Effector CD4-positive, alpha-beta T cell (primary cell): ENCODE results near the gene ADARB2.
"Not testable (repeated sequence)": the region's sequence is repeated elsewhere in the genome, so short reads cannot be mapped to it uniquely, and the experiment has no call there.

Source experiments
- DNase-seq: peaks from one replicate; pipeline ENCODE4 v3.0.0-alpha.2; 2020

The ADARB2 gene

DNA sequence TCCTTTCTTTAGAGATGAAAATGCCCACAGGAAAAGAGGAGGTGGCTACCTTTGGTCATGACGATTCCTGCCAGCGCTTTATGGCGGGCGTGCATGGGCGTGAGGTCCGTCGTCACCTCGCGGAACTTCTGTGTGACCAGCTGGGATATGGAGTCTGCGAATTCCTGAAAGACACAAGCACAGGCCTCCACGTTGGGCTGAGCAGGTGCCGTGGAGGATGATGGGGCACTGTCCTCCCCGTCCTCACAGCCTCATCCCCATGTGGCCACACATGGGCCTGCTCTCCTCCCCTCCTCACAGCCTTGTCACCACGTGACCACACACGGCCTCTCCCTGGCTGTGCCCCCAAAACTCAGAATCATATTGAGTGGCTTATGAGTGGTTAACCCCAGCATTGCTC, 466.4 kb downstream of the ADARB2 start:
- DNase-seq, result no peak

DNA sequence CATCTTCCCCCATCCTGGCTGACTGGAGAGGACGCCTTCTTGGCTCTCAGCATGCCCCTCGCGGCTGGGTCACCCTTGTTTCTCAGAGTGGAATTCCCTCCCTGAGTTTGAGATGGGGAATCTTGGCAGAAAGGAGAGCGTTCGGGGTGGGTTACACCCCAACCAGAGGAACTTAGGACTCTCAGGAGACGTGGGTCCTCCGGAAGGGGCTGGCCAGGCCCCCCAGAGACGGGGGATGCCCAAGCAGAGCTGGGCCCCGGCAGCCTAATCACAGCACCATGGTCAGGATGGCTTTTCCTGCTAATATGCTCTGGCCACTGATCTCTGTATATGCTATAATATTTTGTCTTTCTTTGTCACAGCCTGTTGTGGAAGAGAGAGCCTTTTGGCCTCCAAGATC, 466.8 kb downstream of the ADARB2 start:
- no peak for DNase-seq

DNA sequence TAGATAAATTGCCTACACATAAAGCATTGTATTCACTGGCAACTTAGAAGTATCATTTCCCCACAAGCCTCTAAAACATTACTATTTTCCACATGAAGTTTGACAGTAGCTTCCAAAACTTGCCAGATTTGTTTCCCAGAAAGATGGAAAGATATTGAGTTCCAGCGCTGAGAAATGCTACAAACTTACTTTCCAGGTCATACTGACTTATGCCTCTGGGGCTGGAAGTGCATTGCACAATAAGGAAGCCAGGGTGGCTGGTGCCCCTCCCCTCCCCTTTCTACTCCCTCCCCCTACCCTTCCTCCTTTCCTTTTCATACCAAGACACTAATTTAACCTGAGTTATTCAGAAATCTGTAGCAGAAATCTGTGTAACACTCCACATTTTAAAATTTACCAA, 468.5 kb downstream of the ADARB2 start:
- DNase-seq, result no peak

DNA sequence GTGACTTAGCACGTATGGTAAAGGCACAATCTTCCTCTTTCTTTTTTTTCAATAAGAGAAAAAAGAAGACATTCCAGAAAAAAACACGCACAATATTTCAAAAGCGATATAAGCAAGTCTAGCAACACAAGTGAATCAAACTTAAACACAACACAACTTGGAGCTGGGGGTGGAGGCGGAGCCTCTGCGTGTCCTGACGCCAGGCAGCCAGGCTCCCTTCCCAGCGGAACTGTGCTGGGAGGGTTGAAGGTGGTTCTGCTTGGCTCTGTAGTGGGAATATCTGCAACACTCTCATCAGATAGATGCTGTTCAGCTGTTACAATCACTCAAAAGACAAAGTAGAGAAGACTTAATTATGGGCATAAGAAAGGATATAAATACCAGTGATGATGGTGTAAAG, 469.8 kb downstream of the ADARB2 start:
- DNase-seq, result no peak

DNA sequence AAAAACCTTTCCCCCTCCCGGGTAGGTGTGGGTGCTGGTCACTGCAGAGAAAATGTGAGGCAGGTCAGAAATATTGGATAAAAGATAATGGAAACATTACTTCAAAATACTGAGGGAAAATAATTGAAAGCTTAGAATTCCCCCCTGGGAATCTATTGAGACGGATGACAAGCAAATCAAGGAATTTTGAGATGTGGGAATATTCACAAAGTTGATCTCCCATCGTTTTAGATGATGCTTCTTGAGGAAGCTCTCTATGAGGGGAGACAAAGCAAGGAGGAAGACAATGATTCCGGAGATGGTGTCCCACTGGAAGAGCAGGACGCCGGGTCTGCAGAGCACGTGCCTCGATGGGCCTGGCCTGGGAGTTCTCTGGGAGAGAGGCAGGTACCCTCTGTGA, 470.2 kb downstream of the ADARB2 start:
- no peak for DNase-seq

DNA sequence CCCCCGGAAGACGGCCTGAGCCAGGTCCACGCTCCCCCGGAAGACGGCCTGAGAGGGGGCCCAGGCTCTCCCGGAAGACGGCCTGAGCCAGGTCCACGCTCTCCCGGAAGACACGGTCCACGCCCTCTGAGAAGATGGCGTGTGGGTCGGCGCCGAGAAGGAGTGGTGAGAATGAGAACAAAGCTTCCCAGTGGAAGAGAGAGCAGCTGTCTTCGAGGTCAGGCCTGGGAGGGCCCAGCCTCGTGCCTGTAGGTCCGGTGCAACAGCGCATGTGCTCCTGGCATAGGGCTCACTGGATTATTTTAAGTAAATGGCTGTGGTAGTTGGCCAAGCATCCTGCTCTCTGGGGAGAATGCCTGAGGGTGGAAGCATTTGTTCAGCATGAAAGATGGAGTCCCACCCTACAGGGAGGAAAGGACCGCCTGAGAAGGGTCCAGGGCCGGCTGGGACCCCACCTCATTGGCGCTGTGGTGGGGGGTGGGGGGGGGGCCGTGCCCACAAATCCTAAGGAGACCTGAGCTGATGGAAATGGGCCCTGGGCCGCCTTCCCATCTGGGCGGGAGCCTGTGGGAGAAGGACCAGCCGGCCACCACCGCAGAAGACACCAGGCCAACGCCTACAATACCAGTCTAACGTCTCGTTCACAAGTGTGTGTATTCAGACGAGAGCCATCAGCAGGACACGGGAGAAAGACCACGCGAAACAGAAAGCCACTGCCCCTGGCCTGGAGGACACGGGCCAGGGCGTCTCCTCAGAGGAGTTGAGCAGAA, 471.1 kb downstream of the ADARB2 start:
- no peak for DNase-seq

DNA sequence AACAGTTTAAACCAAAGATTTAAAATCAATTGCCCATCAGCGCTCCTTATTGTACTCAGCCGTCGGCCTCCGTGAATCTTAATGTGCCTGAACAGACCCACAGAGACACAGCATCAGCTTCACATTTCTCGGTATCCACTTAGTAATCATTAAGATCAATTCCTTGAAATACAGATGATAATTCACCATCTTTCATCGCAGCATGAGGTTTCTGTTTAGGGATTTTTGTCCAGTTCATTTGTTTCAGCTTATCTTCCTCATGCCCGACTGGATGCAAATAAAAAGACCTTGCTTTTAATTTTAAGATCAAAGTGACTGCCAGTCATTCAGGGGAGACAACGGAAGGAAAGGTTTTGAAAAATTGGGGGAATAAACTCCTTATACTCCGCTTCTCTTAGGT, 473.3 kb downstream of the ADARB2 start:
- no peak for DNase-seq

DNA sequence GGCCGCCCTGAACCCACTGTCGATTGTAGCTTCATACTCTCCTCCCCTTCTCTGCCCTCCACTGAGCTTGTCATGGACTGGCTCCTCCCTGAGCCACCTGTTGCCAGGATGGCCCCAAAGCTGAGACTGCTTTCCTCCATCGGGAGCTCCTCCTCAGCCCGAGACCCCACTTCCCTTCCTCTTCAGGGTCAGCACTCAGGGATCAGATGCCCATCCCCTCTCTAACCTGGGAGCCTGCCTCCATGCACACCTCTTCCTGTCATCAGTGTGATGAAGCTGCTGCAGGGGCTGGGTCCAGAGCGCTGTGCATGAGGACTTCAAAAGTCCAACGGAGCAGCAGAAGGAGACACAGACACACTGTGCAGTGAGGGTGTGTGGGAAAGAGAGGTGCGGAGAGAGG, 480.1 kb downstream of the ADARB2 start:
- DNase-seq, result no peak

DNA sequence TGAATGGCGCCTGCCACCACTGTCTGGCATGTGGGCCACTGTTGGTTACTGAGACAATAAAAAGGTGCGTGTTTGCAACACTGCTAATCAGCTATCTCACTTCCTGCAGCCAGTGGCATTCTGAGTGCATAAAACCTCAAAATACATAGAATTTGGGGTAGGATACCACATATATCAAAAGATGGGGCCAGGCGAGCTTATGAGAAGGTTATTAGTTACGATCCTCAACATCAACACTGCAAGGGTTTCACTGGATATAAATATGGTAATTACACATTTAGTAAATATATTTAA, 480.9 kb downstream of the ADARB2 start:
- DNase-seq, result no peak

DNA sequence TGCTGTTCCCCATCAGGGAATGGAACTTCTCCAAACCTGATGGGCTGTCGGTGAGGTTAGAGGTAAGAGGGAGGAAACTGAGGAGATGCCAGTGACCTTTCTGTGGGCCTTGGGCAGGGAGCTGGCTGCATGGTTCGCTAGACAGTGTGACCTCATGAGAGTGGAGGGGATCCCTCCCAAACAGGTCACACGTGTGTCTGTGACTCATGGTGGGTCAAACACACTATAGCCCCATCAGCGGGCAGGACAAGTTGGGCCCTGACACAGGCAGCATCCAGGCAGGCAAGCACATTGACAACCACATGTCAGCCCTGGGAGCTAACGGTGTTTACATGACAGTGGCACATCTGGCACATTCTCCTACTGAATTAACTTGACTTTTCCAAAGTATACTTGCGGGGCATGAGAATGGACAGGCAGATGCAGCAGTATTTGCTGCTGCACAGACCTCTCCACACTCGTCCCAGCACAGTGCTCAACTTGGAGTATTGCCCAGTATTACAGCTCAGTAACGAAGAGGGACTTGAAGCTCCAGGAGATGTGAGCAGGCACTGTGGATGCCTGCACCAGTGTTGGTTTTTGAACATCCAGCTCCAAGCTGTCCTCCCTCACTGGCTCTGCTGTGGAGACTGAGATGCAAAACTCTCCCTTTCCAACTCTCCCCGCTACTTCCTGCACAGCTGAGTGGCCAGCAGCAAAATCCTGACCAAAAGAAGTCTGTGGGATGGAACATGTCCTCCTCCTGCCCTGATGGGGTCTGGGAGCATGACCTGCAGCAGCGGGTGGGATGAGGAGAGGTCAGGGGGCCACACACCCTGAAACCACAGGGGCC, 481.5 kb downstream of the ADARB2 start:
- no peak for DNase-seq

DNA sequence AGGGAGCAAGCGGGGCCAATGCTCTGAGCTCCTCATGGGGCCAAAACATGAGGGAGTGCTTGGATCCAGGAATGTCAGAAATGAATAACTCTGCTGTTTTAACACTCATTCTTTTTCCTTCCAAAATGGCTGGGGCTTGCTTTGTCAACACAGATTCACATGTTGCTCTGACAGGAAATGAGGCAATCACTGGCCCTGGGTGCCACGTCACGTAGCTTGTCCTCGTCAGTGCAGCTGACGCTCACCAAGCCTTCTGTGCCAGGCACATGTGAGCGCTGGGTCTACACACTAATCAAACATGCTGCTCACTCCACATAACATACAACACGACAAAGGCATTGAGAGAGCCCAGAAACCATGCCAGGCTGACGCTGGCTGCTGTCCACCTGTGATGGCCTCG, 482.2 kb downstream of the ADARB2 start:
- DNase-seq, result no peak

DNA sequence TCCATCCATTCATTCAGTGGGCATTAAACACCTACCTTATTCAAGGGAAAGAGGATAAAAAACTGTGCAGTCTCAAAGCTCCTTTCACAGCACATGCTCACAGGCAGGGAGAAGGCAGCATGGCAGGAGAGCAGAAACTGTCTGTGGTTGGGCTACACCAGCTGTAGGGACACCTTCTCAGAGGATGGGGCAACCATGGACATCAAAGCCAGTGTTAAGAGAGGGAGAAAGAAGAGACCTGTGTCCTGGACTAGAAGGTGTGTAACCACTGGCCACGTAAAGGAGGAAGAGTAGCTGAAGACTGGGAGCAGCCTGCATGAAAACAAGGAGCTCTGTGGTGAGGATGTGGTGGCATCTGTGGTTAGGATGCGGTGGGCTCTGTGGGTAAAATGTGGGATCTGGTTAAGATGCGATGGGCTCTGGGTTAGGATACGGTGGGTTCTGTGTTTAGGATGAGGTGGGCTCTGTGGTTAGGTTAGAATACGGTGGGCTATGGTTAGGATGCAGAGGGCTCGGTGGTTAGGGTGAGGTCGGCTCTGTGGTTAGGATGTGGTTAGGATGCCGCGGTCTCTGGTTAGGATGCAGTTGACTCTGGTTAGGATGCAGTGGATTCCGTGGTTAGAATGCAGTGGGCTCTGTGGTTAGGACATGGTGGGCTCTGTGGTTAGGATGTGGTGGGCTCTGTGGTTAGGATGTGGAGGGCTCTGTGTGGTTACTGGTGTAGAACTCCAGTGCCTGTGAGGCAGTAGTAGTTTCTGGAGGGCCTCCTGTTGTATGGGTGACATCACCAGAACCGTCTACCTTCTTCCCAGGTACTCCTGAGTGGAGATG, 483.6 kb downstream of the ADARB2 start:
- DNase-seq, result no peak

DNA sequence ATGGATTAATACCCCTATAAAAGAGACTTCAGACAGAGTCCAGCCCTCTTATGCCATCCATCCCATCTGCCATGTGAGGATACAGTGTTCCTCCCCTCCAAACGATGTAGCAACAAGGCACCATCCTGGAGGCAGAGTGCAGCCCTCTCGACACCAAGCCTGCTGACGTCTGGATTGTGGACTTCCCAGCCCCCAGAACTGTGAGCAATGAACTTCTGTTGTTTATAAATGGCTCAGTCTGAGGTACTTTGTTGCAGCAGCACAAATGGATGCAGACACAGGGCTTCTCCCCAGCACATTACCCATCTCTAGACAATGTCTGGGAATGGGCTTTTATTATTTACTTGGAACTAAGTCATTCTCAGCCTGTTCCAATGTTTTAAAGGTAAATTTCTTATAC, 485.6 kb downstream of the ADARB2 start:
- no peak for DNase-seq

DNA sequence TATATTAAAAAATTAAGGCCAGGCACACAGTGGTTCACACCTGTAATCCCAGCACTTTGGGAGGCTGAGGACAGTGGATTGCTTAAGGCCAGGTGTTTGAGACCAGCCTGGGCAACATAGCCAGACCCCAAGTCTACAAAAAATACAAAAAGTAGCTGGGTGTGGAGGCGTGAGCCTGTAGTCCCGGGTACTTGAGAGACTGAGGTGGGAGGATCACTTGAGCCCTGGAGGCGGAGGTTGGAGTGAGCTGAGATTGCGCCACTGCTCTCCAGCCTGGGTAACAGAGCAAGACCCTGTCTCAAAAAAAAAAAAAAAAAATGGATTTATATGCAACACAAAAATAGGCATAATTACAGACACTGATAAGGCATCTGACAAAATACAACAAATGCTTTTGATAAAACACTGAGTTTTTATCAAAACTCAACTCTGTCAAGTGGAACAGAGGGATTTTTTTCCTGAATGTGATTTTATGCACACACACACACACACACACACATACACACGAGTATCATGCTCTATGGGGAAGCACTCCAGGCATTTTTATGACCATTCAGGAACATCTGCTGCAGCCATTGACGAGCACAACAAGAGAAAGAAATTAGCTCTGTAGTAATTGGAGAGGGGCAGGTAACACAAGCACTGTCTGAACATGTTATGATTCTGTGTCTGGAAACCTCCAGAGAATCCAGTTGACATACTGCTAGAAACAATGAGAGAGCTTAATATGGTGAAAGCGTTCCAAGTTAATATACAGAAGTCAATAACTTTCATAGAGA, 488.0 kb downstream of the ADARB2 start:
- no peak for DNase-seq

DNA sequence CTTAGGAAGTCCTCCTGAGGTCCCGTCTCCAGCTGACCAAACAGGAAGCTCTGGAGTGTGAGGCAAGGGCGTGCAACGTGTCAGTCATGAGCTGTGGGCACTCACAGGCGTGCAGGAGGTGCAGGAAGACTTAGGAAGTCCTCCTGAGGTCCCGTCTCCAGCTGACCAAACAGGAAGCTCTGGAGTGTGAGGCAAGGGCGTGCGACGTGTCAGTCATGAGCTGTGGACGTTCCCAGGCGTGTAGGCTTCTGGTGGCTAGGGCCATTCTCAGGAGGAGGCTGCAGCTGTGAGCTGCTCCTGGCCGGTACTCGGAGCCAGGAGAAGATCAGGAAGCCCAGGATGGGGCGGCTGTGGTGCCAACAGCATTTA, 489.1 kb downstream of the ADARB2 start:
- not testable (repeated sequence) for DNase-seq

DNA sequence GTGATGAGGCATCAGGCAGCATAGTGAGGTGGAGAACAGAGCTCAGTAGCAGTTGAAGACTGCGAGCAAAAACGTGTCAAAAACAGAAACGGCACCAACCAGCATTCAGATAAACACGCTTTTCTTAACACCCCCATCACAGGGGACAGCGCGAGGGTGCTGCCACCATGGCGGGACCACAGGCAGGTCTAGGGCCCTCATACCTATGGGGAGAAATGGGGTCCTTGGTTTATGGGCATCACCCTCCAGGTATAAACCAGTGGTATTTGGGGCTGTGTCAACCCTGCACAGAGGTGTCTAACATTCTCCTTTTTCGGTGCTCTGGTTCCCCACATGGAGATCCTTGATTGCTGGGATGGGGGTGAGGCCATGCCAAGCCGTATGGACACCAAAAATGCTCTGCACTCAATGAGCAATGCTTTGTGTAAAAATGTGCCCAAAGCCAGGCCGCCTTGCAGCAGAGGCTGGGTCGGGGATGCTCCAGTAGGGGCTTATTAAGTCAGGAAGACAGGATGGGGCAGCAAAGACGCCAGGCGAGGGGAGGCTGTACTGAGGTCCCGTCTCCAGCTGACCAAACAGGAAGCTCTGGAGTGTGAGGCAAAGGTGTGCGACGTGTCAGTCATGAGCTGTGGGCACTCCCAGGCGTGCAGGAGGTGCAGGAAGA, 489.6 kb downstream of the ADARB2 start:
- DNase-seq, result no peak

DNA sequence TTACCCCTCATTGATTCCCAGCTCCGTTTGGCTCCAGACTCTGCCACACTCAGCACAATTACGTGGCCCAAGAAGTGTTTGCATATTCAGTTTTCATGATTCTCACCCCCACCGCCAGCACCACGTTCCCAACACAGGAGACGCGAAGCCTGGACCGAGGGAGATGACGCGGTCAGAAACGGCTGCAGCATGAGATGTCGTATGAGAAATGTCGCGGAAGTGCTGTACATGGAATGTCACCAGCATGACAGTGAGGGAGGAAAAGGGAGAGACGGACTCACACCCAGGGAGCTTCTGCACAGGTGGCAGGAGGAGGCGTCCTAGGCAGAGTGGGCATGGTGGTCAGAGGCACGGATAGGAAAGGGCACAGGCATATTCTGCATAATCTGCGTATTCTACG, 492.8 kb downstream of the ADARB2 start:
- no peak for DNase-seq

DNA sequence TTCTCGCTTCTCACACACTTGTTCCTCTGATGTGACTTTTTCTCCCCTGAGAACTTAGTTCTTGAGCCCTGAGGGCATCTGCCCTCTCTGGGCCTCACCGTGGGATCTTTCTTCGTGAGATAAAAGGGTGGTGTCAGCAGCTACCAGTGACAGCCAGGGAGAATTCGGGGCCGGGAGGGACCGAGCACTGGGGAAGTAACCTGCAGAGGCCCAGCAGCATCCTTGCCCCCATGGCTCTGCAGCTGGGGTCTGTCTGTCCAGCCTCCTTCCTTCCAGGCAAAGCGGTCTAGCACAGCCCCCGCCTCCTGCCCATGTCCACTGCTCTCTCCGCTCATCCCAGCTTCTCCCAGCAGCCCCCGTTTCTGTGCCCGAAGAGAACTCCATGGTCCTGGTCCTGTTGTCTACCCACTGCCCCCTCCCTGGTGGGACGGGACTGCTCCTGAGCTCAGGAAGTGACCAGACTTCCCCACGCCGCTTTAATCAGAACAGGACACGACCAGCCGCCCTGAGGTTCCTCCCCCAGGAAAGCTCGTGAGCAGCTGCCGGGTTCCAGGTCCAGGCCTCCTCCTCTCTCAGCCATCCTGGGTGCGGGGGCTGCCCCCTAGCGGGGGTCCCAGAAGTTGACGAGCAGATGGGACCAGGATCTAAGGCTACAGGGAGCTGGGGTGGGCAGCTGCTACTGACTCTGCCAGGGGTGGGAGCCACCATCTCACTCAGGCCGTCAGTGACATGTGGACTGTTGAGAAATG, 493.7 kb downstream of the ADARB2 start:
- no peak for DNase-seq

DNA sequence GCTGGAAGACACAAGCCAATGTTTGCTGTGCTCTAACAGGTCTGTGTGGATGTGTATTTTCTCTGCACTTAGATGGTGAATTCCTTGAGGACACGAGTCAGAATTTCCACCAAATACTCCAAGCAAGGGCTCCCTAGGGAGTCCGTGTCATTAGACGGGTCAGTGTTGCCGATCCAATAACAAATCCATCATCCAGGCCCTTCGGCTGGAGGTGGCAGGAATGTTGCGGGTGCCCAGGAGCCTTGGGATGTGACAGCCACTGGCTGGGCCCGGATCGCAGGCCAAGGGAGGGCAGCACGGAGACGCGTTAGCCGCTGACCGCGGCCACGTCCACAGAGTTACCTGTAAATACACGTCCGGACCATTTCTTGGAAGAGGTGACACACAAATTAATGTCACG, 494.4 kb downstream of the ADARB2 start:
- no peak for DNase-seq

DNA sequence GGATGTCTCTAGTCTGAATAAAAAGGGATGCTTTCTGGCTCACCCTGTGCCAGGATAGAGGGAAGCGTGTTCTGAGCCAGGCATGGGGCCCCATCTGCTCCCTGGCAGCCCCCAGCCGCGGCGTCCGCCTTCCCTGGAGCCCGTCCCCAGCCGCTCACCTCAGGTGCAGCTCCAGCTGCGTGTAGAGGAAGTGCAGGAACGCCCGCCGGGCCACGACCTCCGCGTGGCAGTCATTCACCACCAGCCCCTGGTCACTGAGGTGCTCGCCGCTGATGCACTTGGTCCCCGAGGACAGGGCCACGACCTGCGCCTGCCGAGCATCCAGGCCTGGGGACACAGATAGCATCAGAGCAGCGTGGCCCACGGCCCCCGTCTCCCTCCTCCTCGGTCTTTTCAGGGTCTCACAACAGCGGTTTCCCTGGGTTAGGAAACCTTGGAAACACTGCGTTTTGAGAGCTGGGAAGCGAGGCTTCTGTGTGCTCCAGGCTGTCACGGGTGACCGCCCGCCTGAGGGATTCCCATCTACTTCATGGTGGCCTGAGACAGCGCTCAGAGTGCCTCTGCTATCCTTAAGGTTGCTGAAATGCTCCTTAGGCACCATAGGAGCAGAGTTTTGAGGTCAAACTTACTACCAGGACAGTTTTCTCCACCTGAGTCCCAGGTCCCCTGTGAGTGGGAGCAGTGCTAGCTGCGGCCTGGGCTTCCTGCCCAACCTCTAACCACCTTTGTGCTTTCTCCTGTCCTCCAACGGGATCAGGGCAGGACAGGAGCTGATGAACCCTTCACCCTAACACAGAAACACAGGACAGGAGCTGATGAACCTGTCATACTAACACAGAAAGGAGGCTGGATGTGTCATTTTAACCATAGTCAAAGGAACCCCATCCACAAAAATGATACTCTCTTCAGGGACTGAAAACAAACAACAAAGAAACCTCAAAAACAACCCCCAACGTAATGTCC, 495.1 kb downstream of the ADARB2 start:
- no peak for DNase-seq
